IPS-NIHi11 (cell line): ENCODE results near the gene NFATC4.
"Not testable (repeated sequence)": the region's sequence is repeated elsewhere in the genome, so short reads cannot be mapped to it uniquely, and the experiment has no call there.

ENCODE experiments used
- DNase-seq: peaks from one replicate; pipeline ENCODE4 v3.0.0; 2012; ENCODE audit warnings: mixed read lengths, low spot score

The NFATC4 gene

DNA sequence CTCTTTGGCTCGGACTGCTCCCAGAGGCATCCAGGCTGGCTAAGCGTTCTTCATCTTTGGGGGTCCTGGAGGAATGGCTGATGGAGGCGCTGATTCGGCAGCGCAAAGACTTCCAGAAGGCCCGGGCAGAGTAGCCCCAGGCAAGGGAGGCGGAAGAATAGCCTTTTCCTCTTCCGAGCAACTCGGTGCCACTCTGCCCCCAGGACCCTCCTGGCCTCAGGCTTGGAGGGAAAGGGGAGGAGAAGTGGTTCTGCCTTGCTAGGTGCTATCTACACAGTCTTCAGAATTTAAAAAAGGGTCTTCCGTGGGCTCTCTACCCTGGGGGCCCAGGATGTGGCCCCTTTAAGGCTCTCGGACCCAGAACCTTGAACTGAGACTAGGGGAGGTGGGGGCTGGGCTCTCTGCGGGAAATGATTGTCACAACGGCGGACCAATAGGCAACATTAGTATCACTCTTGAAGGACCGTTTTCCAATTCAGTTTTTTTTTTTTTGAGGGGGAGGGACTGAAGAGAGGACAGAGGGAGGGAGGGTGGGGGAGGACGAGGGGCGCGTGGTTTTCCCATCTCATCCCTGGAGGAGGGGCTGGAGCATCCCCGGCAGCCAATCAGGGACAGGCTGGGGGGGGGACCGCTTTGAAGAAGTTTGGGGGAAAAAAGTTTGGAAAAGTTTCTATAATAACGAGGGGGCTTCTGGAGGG lies at the start of gene NFATC4:
Gene NFATC4, plus strand, starts transcription at position 671 of the 698 bp plus-strand sequence. CDS start 157 bp downstream, outside the sequence.
- peak; percentile 78 for DNase-seq

DNA sequence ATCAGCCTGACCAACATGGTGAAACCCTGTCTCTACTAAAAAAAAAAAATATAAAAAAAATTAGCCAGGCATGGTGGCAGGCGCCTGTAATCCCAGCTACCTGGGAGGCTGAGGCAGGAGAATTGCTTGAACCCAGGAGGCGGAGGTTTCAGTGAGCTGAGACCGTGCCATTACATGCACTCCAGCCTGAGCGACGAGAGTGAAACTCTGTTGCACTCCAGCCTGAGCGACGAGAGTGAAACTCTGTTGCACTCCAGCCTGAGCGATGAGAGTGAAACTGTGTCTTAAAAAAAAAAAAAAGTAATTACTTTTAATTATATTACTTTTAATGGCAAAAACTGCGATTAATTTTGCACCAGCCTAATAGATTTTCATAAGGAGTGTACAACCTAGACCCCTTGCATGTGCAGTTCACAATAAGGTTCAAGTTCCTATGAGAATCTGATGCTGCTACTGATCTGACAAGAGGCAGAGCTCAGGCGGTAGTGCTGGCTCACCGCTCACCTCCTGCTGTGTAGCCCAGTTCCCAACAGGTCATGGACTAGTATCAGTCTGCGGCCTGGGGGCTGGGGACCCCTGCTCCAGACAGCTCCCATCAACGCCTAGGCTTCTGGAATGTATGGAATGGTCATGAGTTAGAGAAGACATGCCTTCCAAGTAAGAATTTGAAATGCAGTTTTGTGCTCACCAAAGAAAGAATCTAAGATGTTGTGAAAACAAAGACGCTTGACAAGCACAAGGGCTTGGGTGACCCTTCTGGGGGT lies 46.6 kb upstream of the NFATC4 start:
- no peak for DNase-seq

DNA sequence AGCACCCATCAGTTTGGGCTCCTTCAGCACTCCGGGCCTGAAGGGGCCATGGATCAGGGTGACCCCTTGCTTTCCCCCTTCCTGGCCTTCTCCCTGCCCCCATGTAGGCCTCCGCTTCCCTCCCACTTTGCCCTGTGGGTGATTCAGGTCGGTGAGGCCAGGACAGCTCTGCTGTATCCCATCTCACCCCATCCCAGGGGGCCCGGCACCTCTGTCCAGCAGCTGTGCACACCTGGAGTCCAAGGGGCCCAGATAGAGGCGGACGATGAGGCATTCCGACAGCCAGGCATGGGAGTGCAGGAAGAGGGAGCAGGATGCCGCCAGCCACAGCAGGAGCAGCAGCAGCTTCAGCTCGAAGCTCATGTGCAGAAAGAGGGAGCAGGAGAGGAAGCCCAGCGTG lies 45.3 kb upstream of the NFATC4 start:
- no peak for DNase-seq

DNA sequence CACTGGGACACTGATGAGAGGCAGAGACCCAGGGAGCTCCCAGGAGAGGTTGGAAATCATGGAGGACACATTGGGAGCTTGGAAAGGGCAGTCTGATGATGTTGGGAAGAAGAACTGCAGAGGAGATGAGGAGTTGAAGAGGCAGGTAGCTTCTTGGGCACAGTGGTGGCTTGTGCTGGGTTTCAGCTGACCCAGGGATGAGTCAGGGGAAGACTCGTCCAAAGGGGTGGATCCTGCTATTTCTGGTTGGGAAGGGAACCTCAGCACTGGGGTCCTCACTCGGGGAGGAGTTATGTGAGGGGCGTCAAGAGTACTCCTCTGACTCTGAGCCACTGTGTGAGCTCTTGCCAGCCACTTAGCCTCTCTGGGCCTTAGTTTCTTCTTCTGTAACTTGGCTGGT lies 44.6 kb upstream of the NFATC4 start:
- DNase-seq: no peak

DNA sequence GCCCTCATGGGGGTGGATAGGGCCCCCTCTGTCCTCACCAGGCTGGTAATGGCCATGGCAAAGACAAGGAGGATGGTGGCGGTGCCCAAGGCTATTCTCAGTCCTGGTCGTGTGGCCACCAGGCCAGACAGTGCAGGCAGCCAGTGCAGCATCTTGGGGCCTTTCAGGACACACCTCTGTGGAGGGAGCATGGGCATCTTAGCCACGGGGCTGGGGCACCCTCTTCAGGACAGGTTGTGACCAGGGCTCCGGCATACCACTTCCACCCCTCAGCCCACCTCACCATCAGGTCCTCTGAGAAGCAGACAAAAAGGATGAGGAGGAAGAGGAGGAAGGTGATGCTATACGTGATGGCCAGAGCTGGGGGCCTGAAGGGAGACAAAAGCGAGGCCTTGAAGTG lies 44.0 kb upstream of the NFATC4 start:
- DNase-seq: no peak

DNA sequence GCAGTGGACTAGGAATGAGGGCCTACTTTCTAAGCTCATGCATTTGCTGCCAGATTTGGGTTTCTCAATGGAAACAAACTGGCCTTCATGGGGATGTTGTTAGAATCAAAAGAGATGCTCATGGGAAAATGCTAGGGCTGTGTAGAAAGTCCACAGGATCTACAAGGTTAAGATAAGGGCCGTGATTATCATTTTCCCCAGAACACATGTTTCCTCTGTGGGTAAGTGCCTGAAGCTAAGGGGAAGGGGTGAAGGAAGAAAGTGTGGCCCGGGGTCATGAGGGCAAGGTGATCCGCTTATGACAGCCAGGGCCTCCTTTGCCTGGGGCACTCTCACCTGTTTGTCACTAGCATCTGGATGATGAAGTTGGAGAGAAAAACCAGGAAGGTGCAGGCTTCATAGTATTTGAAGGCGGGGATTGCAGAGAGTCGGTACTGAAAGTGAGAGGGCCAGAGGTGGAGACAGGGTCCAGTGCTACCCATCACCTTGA lies 42.9 kb upstream of the NFATC4 start:
- no peak for DNase-seq

DNA sequence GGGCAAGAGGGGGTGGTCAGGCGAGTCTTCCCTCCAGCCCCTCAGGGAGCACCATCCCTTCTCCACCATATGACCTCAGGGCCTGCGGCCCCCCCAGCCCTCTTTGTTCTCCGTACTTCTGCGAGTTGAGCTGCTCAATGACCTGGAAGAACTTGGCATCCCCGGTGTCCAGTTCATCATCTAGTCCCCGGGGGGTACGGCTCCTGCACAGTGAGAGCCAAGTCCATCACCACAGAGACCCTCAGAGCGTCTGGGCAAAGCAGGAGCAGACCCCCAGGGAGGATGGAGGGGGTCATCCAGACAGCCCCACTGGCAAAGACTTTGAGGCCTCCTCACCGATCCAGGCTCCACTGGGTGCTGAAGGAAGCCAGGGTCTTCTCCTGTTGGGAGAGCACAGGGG lies 42.0 kb upstream of the NFATC4 start:
- DNase-seq: no peak

DNA sequence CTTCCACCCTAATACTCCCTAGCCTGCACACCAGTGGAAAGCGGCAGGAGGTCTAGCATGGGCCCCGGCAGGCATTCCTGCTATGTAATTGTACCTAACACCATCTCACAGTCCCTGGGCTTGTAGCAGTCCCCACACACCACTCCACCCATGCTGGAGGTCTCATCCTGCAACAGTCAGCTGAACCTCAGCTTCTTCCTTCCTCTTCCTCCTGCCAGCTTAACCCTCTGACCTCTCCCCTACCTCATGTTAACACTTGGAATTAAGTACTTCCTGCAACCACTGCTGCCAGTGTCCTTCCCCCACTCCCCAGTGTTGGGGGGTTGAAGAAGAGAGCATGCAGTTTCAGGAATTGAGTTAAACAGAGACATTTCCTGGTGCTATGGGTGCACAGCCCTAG lies 40.7 kb upstream of the NFATC4 start:
- no peak for DNase-seq

- DNase-seq: not testable (repeated sequence)
These were observed 40.1 kb upstream of the NFATC4 start for GRCh38 chr14:24327914-24328313.

DNA sequence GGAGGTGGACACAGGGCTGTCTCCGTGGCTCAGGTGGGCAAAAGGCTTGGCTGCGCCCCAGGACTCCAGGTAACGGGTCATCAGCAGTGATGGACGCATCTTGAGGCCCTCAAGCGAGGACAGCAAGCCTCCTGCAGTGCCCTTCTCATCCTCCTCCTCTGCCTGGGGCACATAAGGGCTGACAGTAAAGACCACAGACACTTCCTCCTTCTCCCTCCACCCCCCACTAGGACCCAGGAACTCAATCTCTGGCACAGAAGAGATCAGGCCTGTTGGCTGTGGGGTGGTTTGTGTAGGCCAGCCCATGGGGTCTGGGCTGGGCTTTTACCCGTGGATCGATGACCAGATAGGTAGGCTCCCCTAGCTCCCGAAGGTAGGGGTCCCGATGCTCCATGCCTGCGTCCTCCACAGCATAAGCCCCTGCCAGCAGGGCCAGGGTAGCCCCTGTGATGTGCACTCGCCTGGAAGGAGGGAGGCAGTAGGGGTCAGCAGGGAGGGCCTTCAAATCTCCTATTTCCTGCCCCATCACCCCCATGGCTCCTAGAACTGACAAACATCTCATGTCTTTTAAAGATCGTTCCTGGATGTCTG lies 38.8 kb upstream of the NFATC4 start:
- DNase-seq: no peak

- DNase-seq: no peak
These were observed 38.2 kb upstream of the NFATC4 start for GRCh38 chr14:24329736-24330135.

GRCh38 chr14:24330973-24331674 lies 36.9 kb upstream of the NFATC4 start:
- no peak for DNase-seq

DNA sequence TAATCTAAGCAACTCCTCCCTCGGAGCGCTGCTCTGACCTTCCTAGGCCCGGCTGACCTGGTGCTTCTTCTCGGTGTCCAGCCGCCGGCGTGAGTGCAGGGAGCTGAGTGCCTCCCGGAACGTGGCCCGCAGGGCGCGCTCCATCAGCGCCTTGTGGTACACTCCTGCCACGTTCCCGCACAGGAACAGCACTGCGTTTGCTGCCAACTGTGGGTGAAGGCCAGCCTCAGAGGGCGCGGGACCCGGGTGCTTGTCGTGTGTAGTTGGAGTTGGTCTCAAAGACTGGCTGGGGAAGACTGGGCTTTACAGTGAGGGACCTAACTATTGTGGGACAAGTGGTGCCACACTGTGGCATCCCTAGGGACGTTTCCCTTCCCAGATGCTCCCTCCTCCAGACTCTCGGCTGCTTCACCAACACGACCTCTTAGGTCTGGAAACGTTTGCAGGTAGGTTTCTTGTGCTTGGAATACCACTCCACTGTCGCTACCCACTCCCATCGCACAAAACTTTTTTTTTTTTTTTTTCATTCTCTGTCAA lies 36.2 kb upstream of the NFATC4 start:
- no peak for DNase-seq

DNA sequence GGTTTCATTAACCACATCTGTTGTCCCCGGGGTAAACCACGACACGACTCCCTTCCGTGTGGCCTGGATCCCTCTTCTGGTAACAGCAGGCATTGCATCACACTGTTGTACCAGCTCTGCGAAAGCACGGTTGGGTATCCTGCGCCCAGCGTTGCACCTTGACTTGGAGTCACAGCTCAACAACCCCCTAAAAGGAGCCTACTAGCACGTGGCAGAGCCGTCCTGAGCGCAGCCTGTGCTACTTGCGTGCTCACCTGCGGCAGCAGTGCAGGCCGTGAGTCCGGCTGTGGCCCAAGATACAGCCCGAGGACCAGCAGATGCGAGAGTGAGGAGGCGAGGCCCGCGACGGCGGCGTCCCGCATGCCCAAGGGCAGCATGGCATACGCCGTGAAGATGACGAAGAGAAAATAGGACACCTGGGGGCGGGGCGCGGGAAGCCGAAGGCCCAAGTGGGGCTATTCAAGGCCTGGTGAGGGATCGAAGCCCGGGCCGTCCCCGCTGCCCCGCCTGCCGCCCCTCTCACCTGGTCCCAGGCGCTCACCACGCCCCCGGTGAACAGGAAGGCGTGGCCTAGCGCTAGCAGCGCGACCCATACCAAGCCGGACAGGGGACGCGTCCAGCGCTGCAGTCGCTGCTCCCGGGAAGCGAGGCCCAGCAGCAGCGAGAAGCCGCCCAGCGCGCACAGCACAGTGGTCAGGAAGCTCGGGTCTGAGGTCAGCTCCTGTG lies 35.6 kb upstream of the NFATC4 start:
- peak; percentile 86 for DNase-seq

DNA sequence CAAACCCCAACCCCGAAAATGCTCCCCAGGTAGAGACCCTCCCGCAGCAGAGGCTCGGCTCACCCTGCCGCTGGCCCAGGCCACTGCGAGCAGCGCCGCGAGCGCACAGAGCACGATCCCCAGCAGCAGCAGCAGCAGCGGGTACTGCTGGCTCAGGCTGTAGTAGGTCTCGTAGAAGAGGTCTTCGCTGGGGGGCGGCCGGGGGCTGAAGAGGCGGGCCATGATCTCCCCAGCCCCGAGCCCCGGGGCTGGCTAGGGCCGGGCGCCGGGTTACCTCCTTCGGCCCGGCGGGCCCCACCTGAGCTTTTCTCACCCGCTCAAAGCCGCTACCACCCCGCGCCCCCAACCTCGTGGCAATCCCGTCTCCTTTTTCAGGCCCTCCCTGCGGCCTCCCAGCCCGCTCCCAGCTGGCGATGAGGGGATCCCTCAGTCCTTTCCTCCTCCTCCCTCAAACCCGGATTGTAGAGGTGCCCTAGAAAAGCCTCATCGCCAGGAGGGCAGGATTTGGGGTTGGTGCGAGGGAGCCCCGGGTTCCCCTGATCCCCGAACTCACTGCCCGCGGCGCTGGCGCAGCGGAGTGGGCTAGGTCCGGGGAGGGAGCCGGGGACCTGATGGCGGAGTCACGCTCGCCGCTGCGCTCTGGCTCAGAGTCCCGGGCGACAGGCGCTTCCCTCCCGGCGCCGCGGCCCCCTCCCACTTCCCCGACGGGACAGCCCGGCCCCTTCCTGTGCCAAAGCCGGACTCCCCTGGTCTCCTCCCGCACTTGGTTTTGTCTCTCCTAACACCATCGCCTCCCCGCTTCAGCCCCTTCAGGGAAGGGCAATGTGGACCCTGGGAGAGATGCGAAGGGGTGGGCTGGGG lies 33.3 kb upstream of the NFATC4 start, which contains the start of gene ADCY4:
Gene ADCY4, minus strand, starts transcription at position 641 of the 861 bp plus-strand sequence. Its CDS starts 419 bp downstream, at position 222.
- DNase-seq: peak; percentile 52

DNA sequence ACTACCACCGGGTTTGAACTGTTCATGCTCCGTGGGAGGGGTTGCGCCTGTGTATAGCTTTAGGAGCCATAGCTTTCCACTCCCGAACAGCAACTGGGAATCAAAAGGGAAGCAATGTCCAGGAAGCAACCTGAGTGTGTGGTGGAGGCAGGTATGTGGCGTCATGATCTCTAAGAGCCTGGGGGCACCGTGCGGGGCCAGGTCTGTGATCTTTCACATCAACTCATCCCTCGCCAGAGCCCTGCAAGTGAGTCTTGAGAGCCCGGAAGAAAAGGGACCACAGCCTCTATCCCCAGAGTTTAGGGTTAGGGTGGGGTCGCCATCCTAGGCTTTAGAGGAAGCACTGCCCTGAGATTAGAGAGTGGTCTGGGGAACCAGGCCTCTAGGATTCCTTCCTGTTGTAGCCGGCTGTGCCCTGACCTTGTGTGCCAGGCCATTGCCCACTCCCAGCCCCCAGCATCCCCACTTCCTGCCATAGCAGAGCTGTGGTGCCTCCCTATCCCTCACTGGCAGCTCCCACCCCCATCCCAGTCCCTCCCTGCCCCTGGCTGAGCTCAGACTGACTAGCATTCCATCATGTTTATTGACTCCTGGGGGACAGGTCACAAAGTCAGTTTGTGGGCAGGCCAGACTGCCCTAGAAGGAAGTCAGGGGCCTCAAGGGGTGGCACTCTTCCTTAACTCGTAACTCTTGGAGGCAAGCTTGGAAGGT lies 32.4 kb upstream of the NFATC4 start:
- DNase-seq: no peak

- no peak for DNase-seq
These were observed 30.7 kb upstream of the NFATC4 start for GRCh38 chr14:24337144-24337823.

GRCh38 chr14:24337824-24338175 lies 30.2 kb upstream of the NFATC4 start:
- DNase-seq: no peak

- DNase-seq: no peak
These were observed 29.1 kb upstream of the NFATC4 start for GRCh38 chr14:24338843-24339242.
